Left ventricle myocardium inferior (tissue), 1 donor: ENCODE data around the gene FRMD4A. TPM values are rescaled to one million over a fixed set of nuclear protein-coding genes. Genes with fewer than 3 reads are reported as not detected.

ENCODE experiments used
- DNase-seq: peaks from one replicate; pipeline ENCODE4 v3.0.0-alpha.2; 2020
- H3K27ac ChIP-seq: fragments of 200-600 bp; replicated peaks from 2 replicates; pipeline ENCODE4 v1.8.0; 2021
- H3K27me3 ChIP-seq: fragments of 200-600 bp; 2 replicates; pipeline ENCODE4 v1.8.0; 2021; ENCODE audit warnings: low read depth
- H3K36me3 ChIP-seq: fragments of 200-600 bp; 2 replicates; pipeline ENCODE4 v1.8.0; 2021
- H3K4me1 ChIP-seq: fragments of 200-600 bp; 2 replicates; pipeline ENCODE4 v1.8.0; 2021
- H3K4me3 ChIP-seq: fragments of 200-600 bp; 2 replicates; pipeline ENCODE4 v1.8.0; 2021; ENCODE audit warnings: mild to moderate bottlenecking, moderate library complexity
- H3K9me3 ChIP-seq: fragments of 200-600 bp; replicated peaks from 2 replicates; pipeline ENCODE4 v1.8.0; 2021
- intact Hi-C: fragments of 100-400 bp; cut with micrococcal nuclease; formaldehyde crosslinking; loops from one replicate; pipeline ENCODE4 v1.11.0; 2022
- total RNA-seq: library from RNA; stranded (reverse); fragmentation: NEBNext Ultra II Directional; extraction: Animal tissue kit (Norgen Biotek cat#: 25700); gene quantifications from one replicate; pipeline ENCODE4 v1.2.1, GENCODE V29; 2021
- TF ChIP-seq, protein P1 (sequence below): fragments of 200-600 bp; IDR thresholded peaks from 2 replicates; pipeline ENCODE4 v1.8.0; 2021; ENCODE audit warnings: antibody characterized with exemption, mild to moderate bottlenecking, borderline replicate concordance
- donor health status: DM: no; HTN: yes; CAD: no; lungs with severe emphysema.

The FRMD4A gene
- total RNA-seq, 1 donor from 2014 or later, result 26.1 TPM

DNA sequence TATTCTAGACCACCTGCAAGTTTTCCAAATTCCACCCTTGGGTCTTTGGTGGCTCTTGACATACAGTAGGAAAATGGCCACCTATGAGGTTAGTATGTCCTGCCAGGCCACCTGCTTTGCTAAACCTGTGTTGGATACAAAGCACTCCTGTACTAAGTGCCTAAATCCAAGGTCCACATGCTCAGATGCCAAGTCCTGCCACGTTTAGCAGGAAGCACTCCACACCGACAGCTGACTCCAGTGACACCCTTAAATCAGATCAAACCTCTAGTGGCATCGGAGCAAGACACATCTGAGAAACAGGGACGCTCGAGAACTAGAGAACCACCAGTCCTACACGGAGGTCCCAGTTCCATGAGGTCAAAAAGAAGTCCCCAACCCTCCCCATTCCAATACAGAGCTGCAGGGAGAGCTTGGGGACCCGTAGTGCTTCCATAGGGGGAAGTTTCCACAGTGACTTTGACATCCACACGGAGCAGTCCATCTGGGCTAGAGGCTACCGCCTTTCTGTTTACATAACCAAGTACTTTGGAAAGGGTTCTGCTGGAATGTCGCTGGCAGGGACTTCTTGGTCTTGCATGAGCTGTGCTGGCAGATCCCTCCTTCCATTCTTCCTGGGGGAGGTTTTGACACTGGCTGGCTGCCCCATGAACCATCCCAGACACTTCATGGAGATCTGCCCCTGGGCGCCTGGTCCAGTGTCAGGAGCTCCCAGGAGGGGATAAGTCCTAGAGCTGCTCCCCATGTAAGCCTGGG is 453.4 kb downstream of the FRMD4A start:
- Histone ChIP-seq H3K27me3 (no peaks in the 10 kb centered on the region), H3K36me3 (no peaks in the 10 kb centered on the region), H3K4me1 (peaks cover 81% of the 10 kb centered on the region), H3K4me3 (peak overlapping the region; percentile 27), H3K9me3 (no peaks in the 10 kb centered on the region), H3K27ac (peak overlapping the region; percentile 74)
- DNase-seq, result peak; percentile 74
- TF ChIP-seq, protein P1, sequence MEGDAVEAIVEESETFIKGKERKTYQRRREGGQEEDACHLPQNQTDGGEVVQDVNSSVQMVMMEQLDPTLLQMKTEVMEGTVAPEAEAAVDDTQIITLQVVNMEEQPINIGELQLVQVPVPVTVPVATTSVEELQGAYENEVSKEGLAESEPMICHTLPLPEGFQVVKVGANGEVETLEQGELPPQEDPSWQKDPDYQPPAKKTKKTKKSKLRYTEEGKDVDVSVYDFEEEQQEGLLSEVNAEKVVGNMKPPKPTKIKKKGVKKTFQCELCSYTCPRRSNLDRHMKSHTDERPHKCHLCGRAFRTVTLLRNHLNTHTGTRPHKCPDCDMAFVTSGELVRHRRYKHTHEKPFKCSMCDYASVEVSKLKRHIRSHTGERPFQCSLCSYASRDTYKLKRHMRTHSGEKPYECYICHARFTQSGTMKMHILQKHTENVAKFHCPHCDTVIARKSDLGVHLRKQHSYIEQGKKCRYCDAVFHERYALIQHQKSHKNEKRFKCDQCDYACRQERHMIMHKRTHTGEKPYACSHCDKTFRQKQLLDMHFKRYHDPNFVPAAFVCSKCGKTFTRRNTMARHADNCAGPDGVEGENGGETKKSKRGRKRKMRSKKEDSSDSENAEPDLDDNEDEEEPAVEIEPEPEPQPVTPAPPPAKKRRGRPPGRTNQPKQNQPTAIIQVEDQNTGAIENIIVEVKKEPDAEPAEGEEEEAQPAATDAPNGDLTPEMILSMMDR, result no peak
- intact Hi-C loops, result no loop called here

DNA sequence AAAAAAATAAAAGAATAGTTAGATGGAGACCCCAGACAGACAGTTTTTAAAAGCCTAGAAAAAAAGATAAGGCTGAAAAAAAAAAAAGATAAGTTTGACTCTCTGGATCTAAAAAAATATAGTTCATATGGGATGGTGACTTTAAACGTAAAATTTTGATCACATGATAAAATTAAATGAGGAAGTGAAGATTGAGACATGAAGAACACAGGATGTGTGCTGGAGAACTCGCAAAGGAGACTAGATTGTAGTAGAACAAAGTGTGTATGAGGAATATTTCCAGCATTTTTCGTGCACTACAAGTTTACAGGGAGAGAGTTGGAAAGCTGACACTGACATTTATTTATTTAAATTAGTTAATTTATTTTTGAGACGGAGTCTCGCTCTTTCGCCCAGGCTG is 457.5 kb downstream of the FRMD4A start:
- DNase-seq, result no peak
- no peaks in the 10 kb centered on the region for H3K27me3 ChIP-seq
- no peaks in the 10 kb centered on the region for H3K9me3 ChIP-seq
- intact Hi-C loops, result no loop called here
- peak overlapping the region; percentile 50 for H3K27ac ChIP-seq
- H3K4me3 ChIP-seq, result no peak overlapping the region
- TF ChIP-seq, protein P1, result no peak
- H3K36me3 ChIP-seq, result no peaks in the 10 kb centered on the region
- H3K4me1 ChIP-seq, result peaks cover 59% of the 10 kb centered on the region

DNA sequence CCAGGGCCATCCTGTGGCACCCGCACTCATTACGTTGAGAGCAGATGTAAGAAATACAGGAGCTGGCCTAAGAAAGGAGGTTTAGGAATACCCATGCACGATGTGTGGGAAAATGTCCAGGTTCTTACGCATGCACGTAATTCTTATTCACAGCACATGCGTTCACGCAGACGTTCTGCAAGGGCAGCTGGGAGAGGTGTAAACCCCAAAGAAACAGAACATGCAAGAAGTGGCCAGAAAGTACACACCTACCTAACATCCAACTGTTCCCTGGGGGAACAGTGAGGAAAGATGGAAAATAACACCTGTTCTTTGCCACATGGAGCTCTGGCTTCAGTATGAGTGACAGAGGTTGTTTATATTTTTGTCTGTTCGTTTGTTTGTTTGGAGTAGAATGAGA is 458.3 kb downstream of the FRMD4A start:
- H3K9me3 ChIP-seq, result no peaks in the 10 kb centered on the region
- peaks cover 52% of the 10 kb centered on the region for H3K4me1 ChIP-seq
- TF ChIP-seq, protein P1, result no peak
- intact Hi-C loops, result no loop called here
- no peak for DNase-seq
- no peak overlapping the region for H3K4me3 ChIP-seq
- no peaks in the 10 kb centered on the region for H3K36me3 ChIP-seq
- no peaks in the 10 kb centered on the region for H3K27me3 ChIP-seq
- peak overlapping the region; percentile 33 for H3K27ac ChIP-seq

DNA sequence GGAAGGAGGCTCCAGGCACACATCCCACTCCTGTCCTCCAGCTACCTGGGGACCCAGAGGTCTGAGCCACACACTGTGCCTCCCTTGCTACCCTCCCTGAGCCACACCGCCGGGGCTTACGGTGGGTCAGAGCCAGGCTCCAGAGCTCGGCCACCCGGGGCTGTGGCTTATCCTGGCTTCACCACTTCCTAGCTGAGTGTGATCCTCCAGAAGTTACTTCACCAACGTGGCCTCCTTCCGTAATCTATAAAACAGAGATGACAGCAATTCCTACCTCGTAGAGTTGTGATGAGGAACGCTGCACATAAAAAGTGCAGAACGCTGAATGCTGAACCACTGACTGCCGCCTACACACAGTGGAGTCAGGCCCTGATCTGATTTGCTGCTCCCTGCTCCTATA is 458.9 kb downstream of the FRMD4A start:
- H3K36me3 ChIP-seq, result no peaks in the 10 kb centered on the region
- no peak for DNase-seq
- H3K4me3 ChIP-seq, result no peak overlapping the region
- TF ChIP-seq, protein P1, result no peak
- peak overlapping the region; percentile 33 for H3K27ac ChIP-seq
- intact Hi-C loops, result no loop called here
- peaks cover 51% of the 10 kb centered on the region for H3K4me1 ChIP-seq
- H3K9me3 ChIP-seq, result no peaks in the 10 kb centered on the region
- H3K27me3 ChIP-seq, result no peaks in the 10 kb centered on the region

DNA sequence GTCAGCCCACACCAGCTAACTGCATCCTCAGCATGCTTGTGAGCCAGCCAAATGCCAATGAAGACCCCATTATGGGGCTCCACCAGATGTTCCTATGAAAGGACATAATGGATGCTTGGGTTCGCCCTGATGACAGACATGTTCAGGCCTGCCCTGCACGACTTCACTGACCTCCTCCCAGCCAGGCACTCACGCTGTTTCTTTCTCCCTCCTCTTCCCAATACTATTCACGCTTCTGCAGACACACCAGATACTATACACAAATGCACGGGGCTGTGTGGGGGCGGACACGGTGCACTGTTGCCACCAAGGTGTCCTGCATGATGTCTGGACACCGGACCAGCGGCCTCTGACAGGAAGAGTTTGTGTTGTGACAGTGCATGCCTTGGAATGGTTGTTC is 459.7 kb downstream of the FRMD4A start:
- no peaks in the 10 kb centered on the region for H3K9me3 ChIP-seq
- peaks cover 55% of the 10 kb centered on the region for H3K4me1 ChIP-seq
- no peak overlapping the region for H3K27ac ChIP-seq
- no peaks in the 10 kb centered on the region for H3K36me3 ChIP-seq
- no peaks in the 10 kb centered on the region for H3K27me3 ChIP-seq
- TF ChIP-seq, protein P1, result no peak
- intact Hi-C loops, result no loop called here
- H3K4me3 ChIP-seq, result no peak overlapping the region
- no peak for DNase-seq
